Measurements from ENCODE around the gene AMMECR1.
"Not testable (repeated sequence)": the region's sequence is repeated elsewhere in the genome, so short reads cannot be mapped to it uniquely, and the experiment has no call there.

Gene AMMECR1

DNA sequence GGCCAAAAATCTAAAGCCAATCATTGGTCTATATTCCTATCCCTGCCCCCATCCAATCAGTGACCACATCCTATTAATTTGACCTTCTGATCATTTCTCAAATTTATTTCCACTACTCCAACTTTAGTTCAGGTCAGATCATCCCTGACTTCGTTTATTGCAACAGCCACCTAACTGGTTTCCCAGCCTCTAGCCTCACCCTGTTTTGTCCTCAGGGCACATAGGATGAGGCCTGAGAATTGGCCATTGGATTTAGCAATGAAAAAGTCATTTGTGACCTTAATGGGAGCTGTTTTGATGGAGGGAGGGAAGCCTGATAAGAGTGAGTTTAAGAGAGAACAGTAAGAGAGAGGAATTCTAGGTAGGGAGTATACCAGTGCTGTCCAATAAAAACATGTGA lies 155.0 kb downstream of the AMMECR1 start:
- 96 to 100% methylated on average over 1 of the region's 1 CpG for WGBS, 2 experiments
- no peak overlapping the region for H3K27ac ChIP-seq (ENCODE audit: insufficient read depth, low read depth, low read length, poor library complexity, severe bottlenecking)
- H3K27me3 ChIP-seq (ENCODE audit: control insufficient read depth, insufficient read depth, low read length, poor library complexity, severe bottlenecking) = no peaks in the 10 kb centered on the region
- H3K9me3 ChIP-seq (ENCODE audit: control insufficient read depth, low read length) = no peaks in the 10 kb centered on the region
- H3K4me3 ChIP-seq (ENCODE audit: insufficient read depth, low read depth, low read length) = no peak overlapping the region
- no peaks in the 10 kb centered on the region for H3K36me3 ChIP-seq (ENCODE audit: control insufficient read depth, insufficient read depth, low read length)
- H3K4me1 ChIP-seq (ENCODE audit: control insufficient read depth, insufficient read depth, low read length) = no peaks in the 10 kb centered on the region

DNA sequence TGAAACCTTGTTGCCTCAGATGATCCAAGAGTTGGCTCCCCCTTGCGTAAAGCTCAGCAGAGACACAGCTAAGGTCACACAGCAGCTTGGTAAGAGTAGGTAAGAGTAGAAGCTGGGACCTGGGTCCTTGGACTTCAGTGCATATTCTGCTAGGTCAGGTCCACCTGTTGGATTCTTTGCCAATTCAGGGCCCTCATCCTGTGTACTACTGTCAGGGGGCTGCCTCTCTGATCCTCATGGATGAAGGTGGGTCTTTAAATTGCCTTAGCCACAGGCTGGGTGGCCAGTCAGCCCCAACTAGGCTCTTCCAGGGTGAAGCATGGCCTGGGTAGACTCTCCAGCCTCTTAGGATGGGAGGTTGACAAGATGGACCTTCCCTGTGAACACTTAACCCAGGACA lies 155.8 kb downstream of the AMMECR1 start:
- H3K9me3 ChIP-seq (ENCODE audit: control insufficient read depth, low read length) = no peaks in the 10 kb centered on the region
- H3K27me3 ChIP-seq (ENCODE audit: control insufficient read depth, insufficient read depth, low read length, poor library complexity, severe bottlenecking) = no peaks in the 10 kb centered on the region
- no peaks in the 10 kb centered on the region for H3K4me1 ChIP-seq (ENCODE audit: control insufficient read depth, insufficient read depth, low read length)
- WGBS, 2 experiments = 97 to 100% methylated on average over 1 of the region's 1 CpG
- H3K4me3 ChIP-seq (ENCODE audit: insufficient read depth, low read depth, low read length) = no peak overlapping the region
- H3K27ac ChIP-seq (ENCODE audit: insufficient read depth, low read depth, low read length, poor library complexity, severe bottlenecking) = no peak overlapping the region
- H3K36me3 ChIP-seq (ENCODE audit: control insufficient read depth, insufficient read depth, low read length) = no peaks in the 10 kb centered on the region

DNA sequence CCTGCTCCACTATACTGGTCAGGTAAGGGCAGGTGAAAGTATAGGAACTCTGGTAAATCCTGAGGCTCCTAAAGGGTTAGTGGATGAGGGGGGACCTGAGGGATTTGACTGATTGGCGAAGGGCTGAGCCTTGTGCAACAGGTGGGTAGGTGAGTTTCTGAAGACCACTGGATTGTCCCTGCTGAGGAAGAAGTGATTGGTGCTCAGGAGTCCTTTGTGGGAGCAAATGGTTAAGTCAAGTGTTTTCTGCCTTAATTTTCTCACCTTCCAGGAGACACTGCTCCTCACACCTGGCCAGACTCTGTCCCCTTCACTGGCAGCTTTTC lies 156.6 kb downstream of the AMMECR1 start:
- WGBS, 2 experiments = 92% methylated on average over 1 of the region's 1 CpG
- no peaks in the 10 kb centered on the region for H3K36me3 ChIP-seq (ENCODE audit: control insufficient read depth, insufficient read depth, low read length)
- no peak overlapping the region for H3K27ac ChIP-seq (ENCODE audit: insufficient read depth, low read depth, low read length, poor library complexity, severe bottlenecking)
- H3K4me3 ChIP-seq (ENCODE audit: insufficient read depth, low read depth, low read length) = no peak overlapping the region
- H3K4me1 ChIP-seq (ENCODE audit: control insufficient read depth, insufficient read depth, low read length) = no peaks in the 10 kb centered on the region
- H3K27me3 ChIP-seq (ENCODE audit: control insufficient read depth, insufficient read depth, low read length, poor library complexity, severe bottlenecking) = no peaks in the 10 kb centered on the region
- no peaks in the 10 kb centered on the region for H3K9me3 ChIP-seq (ENCODE audit: control insufficient read depth, low read length)

DNA sequence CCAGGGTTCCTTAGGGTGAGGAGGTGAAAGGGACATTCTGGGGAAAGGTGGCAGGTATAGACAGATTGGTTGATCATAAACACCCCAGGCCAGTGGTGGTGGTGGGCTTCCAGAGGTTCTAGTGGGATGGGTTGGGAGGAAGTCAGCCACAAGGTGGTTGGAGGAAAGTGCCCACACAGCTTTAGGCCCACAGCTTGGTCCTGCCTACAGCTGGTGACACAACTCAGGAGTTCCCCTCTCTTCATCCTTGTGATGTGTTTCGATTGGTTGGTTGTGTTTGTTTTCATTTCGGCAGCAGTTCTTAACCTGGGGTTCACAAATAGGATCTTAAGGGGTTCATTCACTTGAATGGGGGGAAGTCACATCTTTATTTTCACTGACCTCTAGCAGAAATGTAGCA lies 158.0 kb downstream of the AMMECR1 start:
- Histone ChIP-seq H3K27me3 (ENCODE audit: control insufficient read depth, insufficient read depth, low read length, poor library complexity, severe bottlenecking) (no peaks in the 10 kb centered on the region), H3K9me3 (ENCODE audit: control insufficient read depth, low read length) (no peaks in the 10 kb centered on the region), H3K4me3 (ENCODE audit: insufficient read depth, low read depth, low read length) (no peak overlapping the region), H3K4me1 (ENCODE audit: control insufficient read depth, insufficient read depth, low read length) (no peaks in the 10 kb centered on the region), H3K36me3 (ENCODE audit: control insufficient read depth, insufficient read depth, low read length) (no peaks in the 10 kb centered on the region), H3K27ac (ENCODE audit: insufficient read depth, low read depth, low read length, poor library complexity, severe bottlenecking) (no peak overlapping the region)
- 71 to 91% methylated on average over 2 of the region's 2 CpGs for WGBS, 2 experiments

DNA sequence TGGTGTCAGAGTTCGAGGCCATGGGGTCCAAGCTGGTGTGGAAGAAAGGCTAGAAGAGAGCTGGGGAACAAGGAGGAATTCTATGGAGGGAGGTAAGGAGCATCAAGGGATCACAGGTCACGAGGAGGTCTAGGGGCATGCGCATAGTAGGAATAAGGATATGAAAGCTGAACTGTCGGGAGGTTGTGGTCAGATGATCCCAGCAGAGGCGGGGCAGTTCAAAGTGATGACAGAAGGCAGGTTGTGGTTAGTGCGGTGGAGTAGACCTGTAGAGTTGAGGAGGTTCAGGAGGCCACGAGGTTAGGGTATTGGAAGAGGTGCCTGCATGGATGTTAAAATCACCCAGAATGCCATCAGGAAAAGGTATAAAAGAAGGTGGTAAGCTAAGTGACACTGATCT lies 158.7 kb downstream of the AMMECR1 start:
- Histone ChIP-seq H3K9me3 (ENCODE audit: control insufficient read depth, low read length) (no peaks in the 10 kb centered on the region), H3K27ac (ENCODE audit: insufficient read depth, low read depth, low read length, poor library complexity, severe bottlenecking) (no peak overlapping the region), H3K4me3 (ENCODE audit: insufficient read depth, low read depth, low read length) (no peak overlapping the region), H3K4me1 (ENCODE audit: control insufficient read depth, insufficient read depth, low read length) (no peaks in the 10 kb centered on the region), H3K27me3 (ENCODE audit: control insufficient read depth, insufficient read depth, low read length, poor library complexity, severe bottlenecking) (no peaks in the 10 kb centered on the region), H3K36me3 (ENCODE audit: control insufficient read depth, insufficient read depth, low read length) (no peaks in the 10 kb centered on the region)
- WGBS, 2 experiments = 91 to 94% methylated on average over 7 of the region's 7 CpGs

DNA sequence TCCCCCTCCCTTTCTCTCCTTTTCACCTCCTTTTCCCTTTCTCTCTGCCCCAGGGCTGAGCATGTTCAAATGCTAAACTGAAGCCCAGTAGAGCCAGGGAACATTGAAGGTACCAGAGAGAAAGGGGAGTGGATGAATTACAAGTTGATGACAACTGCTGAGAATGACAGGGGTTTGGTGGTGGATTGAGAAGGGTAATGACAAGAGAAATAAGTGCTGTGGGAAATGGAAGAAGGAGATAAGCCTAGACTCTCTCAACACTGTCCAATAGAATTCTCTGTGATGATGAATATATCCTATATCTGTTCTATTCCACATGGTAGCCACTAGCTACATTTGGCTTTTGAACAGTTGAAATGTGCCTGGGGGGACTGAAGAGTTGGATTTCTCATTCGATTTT lies 160.4 kb downstream of the AMMECR1 start:
- WGBS, 2 experiments = 88 to 93% methylated on average over 1 of the region's 1 CpG
- Histone ChIP-seq H3K4me3 (ENCODE audit: insufficient read depth, low read depth, low read length) (no peak overlapping the region), H3K9me3 (ENCODE audit: control insufficient read depth, low read length) (no peaks in the 10 kb centered on the region), H3K4me1 (ENCODE audit: control insufficient read depth, insufficient read depth, low read length) (no peaks in the 10 kb centered on the region), H3K27ac (ENCODE audit: insufficient read depth, low read depth, low read length, poor library complexity, severe bottlenecking) (no peak overlapping the region), H3K27me3 (ENCODE audit: control insufficient read depth, insufficient read depth, low read length, poor library complexity, severe bottlenecking) (no peaks in the 10 kb centered on the region), H3K36me3 (ENCODE audit: control insufficient read depth, insufficient read depth, low read length) (no peaks in the 10 kb centered on the region)

DNA sequence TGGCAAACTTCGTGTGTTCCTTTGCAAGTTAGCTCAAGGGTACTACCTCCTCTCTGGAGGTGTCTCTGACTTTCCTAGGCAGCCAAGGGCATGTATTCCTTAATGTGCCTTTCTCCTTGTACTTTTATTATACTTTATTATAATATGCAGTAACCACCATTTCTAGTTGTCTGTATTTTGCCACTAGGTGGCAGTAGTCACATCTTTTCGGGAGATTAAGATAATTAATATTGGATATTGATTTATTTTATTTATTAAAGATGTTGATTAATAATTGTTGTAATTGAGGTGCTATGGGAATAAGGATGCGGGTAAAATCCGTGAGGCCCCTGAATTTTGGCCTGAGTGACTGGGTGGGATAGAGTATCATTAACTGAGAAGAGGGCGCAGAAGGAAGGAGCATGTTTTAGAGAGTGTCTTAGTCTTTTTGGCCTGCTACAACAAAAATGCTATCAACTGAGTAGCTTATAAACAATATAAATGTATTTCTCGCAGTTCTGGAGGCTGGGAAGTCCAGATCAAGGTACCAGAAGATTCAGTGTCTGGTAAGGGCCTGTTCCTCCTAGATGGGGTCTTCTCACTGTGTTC lies 161.6 kb downstream of the AMMECR1 start:
- Histone ChIP-seq H3K4me1 (ENCODE audit: control insufficient read depth, insufficient read depth, low read length) (no peaks in the 10 kb centered on the region), H3K4me3 (ENCODE audit: insufficient read depth, low read depth, low read length) (no peak overlapping the region), H3K27me3 (ENCODE audit: control insufficient read depth, insufficient read depth, low read length, poor library complexity, severe bottlenecking) (no peaks in the 10 kb centered on the region), H3K36me3 (ENCODE audit: control insufficient read depth, insufficient read depth, low read length) (no peaks in the 10 kb centered on the region), H3K27ac (ENCODE audit: insufficient read depth, low read depth, low read length, poor library complexity, severe bottlenecking) (no peak overlapping the region), H3K9me3 (ENCODE audit: control insufficient read depth, low read length) (no peaks in the 10 kb centered on the region)
- 93% methylated on average over 5 of the region's 6 CpGs for WGBS, 2 experiments

DNA sequence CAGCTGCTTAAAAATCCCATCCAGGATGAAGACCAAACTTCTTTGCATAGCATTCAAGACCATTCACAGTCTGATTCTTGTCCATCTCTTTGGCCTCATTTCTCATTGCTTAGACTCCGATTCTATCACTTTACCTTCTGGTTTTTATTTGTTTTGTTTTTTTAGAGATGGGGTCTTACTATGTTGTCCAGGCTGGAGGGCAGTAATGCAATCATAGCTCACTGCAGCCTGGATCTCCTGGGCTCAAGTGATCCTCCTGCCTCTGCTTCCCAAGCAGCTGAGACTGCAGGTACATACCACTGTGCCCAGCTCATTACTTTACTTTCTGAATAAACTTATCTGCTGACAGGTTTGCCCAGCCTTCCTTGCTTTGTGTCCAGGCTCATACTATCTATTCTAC lies 162.1 kb downstream of the AMMECR1 start:
- no peak overlapping the region for H3K27ac ChIP-seq (ENCODE audit: insufficient read depth, low read depth, low read length, poor library complexity, severe bottlenecking)
- H3K4me1 ChIP-seq (ENCODE audit: control insufficient read depth, insufficient read depth, low read length) = no peaks in the 10 kb centered on the region
- H3K36me3 ChIP-seq (ENCODE audit: control insufficient read depth, insufficient read depth, low read length) = no peaks in the 10 kb centered on the region
- no peaks in the 10 kb centered on the region for H3K27me3 ChIP-seq (ENCODE audit: control insufficient read depth, insufficient read depth, low read length, poor library complexity, severe bottlenecking)
- 50% methylated on average over 1 of the region's 1 CpG; no CpG with 5 or more reads in 1 of the 2 experiments for WGBS, 2 experiments
- no peaks in the 10 kb centered on the region for H3K9me3 ChIP-seq (ENCODE audit: control insufficient read depth, low read length)
- no peak overlapping the region for H3K4me3 ChIP-seq (ENCODE audit: insufficient read depth, low read depth, low read length)

DNA sequence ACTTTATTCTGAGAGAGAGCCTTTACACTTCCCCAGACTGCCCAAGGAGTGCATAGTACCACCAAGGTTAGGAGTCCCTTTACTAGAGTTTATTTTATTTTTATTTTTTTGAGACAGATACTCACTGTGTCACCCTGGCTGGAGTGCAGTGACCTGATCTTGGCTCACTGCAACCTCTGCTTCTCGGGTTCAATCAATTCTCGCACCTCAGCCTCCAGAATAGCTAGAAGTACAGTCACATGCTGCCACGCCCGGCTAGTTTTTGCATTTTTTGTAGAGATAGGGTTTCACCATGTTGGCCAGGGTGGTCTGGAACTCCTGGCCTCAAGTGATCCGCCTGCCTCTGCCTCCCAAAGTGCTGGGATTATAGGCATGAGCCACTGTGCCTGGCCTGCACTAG lies 163.6 kb downstream of the AMMECR1 start:
- H3K27ac ChIP-seq (ENCODE audit: insufficient read depth, low read depth, low read length, poor library complexity, severe bottlenecking); H3K27me3 ChIP-seq (ENCODE audit: control insufficient read depth, insufficient read depth, low read length, poor library complexity, severe bottlenecking); H3K4me3 ChIP-seq (ENCODE audit: insufficient read depth, low read depth, low read length); H3K36me3 ChIP-seq (ENCODE audit: control insufficient read depth, insufficient read depth, low read length); H3K4me1 ChIP-seq (ENCODE audit: control insufficient read depth, insufficient read depth, low read length); H3K9me3 ChIP-seq (ENCODE audit: control insufficient read depth, low read length): not testable (repeated sequence)
- WGBS, 2 experiments = 92 to 95% methylated on average over 5 of the region's 5 CpGs

DNA sequence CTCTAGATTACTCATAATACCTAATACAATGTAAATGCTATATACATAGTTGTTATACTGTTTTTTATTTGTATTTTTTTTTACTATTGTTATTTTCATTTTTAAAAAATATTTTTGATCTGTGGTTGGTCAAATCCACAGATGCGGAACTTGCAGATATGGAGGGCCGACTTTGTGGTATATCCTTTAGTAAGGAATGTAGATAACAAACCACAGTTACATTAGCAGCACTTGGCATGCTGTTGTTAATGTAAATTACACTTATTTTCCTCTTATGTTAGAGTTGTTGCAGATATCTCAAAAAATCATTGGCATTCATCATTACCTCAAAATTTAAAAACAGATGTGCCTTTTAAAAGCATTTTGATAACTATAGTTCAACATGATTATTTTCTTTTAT lies 164.0 kb downstream of the AMMECR1 start:
- Histone ChIP-seq H3K36me3 (ENCODE audit: control insufficient read depth, insufficient read depth, low read length) (no peaks in the 10 kb centered on the region), H3K27me3 (ENCODE audit: control insufficient read depth, insufficient read depth, low read length, poor library complexity, severe bottlenecking) (no peaks in the 10 kb centered on the region), H3K4me1 (ENCODE audit: control insufficient read depth, insufficient read depth, low read length) (no peaks in the 10 kb centered on the region), H3K4me3 (ENCODE audit: insufficient read depth, low read depth, low read length) (no peak overlapping the region), H3K27ac (ENCODE audit: insufficient read depth, low read depth, low read length, poor library complexity, severe bottlenecking) (no peak overlapping the region), H3K9me3 (ENCODE audit: control insufficient read depth, low read length) (no peaks in the 10 kb centered on the region)
- WGBS, 2 experiments = no CpG with 5 or more reads among the region's 2 CpGs

DNA sequence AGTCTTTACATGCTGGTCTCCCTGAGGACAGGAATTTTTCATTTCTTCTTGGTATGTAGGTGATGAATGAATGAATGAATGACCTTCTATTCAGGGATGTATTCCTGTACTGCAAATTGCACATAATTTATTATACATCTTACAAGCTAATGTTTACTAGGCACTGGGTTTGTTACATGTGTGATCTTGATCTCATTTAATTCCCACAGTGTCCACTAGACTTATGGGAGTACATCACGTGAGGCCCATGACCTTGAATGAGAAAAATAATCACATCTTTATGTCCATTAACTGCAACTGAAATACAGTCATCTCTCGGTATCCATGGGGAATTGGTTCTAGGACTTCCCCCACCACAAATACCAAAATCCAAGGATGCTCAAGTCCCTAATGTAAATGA lies 164.6 kb downstream of the AMMECR1 start:
- Histone ChIP-seq H3K4me3 (ENCODE audit: insufficient read depth, low read depth, low read length) (no peak overlapping the region), H3K9me3 (ENCODE audit: control insufficient read depth, low read length) (no peaks in the 10 kb centered on the region), H3K27ac (ENCODE audit: insufficient read depth, low read depth, low read length, poor library complexity, severe bottlenecking) (no peak overlapping the region), H3K36me3 (ENCODE audit: control insufficient read depth, insufficient read depth, low read length) (no peaks in the 10 kb centered on the region), H3K4me1 (ENCODE audit: control insufficient read depth, insufficient read depth, low read length) (no peaks in the 10 kb centered on the region), H3K27me3 (ENCODE audit: control insufficient read depth, insufficient read depth, low read length, poor library complexity, severe bottlenecking) (no peaks in the 10 kb centered on the region)
- WGBS, 2 experiments = 92 to 100% methylated on average over 2 of the region's 2 CpGs

Measured in ectodermal cell (in vitro differentiated cells).